ENCODE measurements around the gene ZNF576.

DNA sequence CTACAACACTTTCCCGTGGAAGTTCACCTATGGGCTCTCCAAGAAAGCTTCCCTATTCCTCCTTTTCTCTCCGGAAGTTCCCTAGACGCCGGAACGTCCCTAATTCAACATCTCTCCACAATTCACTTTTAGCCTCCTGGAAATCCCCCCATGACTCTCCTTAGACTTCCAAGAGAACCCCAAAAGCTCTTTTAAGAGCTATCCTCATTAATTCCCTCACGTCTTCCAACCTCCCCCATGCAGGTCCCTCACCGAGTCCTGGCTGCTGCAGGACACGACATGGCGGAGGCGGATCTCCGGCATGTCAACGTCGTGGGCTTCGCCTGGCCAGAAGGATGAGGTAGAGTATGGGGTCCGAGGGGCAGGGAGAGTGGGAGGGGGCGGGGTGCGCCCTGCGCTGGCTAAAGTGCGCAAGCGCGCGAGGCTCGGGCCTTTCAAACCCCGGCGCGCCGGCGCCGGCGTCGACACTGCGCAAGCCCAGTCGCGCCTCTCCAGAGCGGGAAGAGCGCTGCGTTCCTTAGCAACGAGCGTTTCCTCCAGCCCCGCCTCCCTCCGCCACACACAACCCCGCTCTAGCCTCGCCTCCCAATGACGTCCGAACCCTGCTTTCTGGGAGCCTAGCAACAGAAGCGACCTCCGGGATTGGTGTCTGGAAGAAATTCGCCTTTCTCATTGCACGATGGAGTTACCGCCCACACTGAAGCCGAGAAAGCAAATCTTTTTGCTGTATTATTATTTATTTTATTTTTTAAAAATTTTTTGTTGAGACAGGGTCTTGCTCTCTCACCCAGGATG lies 21.0 kb upstream of the ZNF576 start, which contains the start of the genes PINLYP and XRCC1:
- peak in 1 of 2 donors; percentile 13 for TF ChIP-seq POLR2A (IDR thresholded peaks at IDR 0.05)
- TF ChIP-seq, protein P1, sequence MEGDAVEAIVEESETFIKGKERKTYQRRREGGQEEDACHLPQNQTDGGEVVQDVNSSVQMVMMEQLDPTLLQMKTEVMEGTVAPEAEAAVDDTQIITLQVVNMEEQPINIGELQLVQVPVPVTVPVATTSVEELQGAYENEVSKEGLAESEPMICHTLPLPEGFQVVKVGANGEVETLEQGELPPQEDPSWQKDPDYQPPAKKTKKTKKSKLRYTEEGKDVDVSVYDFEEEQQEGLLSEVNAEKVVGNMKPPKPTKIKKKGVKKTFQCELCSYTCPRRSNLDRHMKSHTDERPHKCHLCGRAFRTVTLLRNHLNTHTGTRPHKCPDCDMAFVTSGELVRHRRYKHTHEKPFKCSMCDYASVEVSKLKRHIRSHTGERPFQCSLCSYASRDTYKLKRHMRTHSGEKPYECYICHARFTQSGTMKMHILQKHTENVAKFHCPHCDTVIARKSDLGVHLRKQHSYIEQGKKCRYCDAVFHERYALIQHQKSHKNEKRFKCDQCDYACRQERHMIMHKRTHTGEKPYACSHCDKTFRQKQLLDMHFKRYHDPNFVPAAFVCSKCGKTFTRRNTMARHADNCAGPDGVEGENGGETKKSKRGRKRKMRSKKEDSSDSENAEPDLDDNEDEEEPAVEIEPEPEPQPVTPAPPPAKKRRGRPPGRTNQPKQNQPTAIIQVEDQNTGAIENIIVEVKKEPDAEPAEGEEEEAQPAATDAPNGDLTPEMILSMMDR (IDR thresholded peaks at IDR 0.05): no peak
